Keratinocyte (primary cell): ENCODE measurements around the gene UNC5A. TPM values are rescaled to one million over a fixed set of nuclear protein-coding genes. Genes with fewer than 3 reads are reported as not detected.

ENCODE experiments used
- DNase-seq: peaks from one replicate; pipeline ENCODE4 v3.0.0-alpha.2; 2011; ENCODE audit warnings: low read depth, missing footprints, low spot score
- FAIRE-seq: peaks from 2 replicates; lab custom pipeline; 2011; peaks lifted over from hg19 to GRCh38; lab: Jason Lieb, UNC
- H2AFZ ChIP-seq: 2 replicates; pipeline ENCODE4 v1.6.0; 2012; ENCODE audit warnings: low read length, control low read depth, inconsistent platforms; ENCODE audit not compliant: control insufficient read depth
- H3K27ac ChIP-seq: 2 replicates; pipeline ENCODE4 v1.5.1; 2011; ENCODE audit warnings: low read length; ENCODE audit not compliant: control insufficient read depth, insufficient read depth
- H3K27me3 ChIP-seq: 3 replicates; pipeline ENCODE4 v1.6.0; 2011; ENCODE audit warnings: low read length; ENCODE audit not compliant: control insufficient read depth, insufficient read depth; ENCODE audit errors: extremely low read depth
- H3K36me3 ChIP-seq, 2 experiments: 2 replicates in 1 of 2; 3 replicates in 1 of 2; pipeline ENCODE4 v1.5.1; 2011; ENCODE audit warnings: low read length in 2 of 2, mild to moderate bottlenecking in 1 of 2; ENCODE audit not compliant: control insufficient read depth in 2 of 2, insufficient read depth in 2 of 2; ENCODE audit errors: extremely low read depth in 1 of 2
- H3K4me1 ChIP-seq: 3 replicates; pipeline ENCODE4 v1.5.1; 2011; ENCODE audit warnings: low read length; ENCODE audit not compliant: control insufficient read depth, insufficient read depth; ENCODE audit errors: extremely low read depth
- H3K4me2 ChIP-seq: 3 replicates; pipeline ENCODE4 v1.6.0; 2011; ENCODE audit warnings: low read depth, low read length; ENCODE audit not compliant: control insufficient read depth, insufficient read depth; ENCODE audit errors: extremely low read depth
- H3K4me3 ChIP-seq, 3 experiments: fragments of 200-600 bp in 1 of 3; sonication (generic) in 1 of 3; 2 replicates in 2 of 3; 3 replicates in 1 of 3; pipeline ENCODE4 v1.5.1; 2011 to 2016; ENCODE audit warnings: low read length in 3 of 3, mild to moderate bottlenecking in 3 of 3, control low read depth in 2 of 3, inconsistent platforms in 1 of 3, low read depth in 1 of 3, mixed read lengths in 1 of 3, mixed run types in 1 of 3, moderate library complexity in 1 of 3; ENCODE audit not compliant: control insufficient read depth in 2 of 3, insufficient read depth in 2 of 3; ENCODE audit errors: extremely low read depth in 1 of 3
- H3K79me2 ChIP-seq: 2 replicates; pipeline ENCODE4 v1.6.0; 2012; ENCODE audit warnings: low read length; ENCODE audit not compliant: control insufficient read depth, insufficient read depth
- H3K9ac ChIP-seq: 3 replicates; pipeline ENCODE4 v1.6.0; 2011; ENCODE audit warnings: low read length; ENCODE audit not compliant: control insufficient read depth, insufficient read depth; ENCODE audit errors: extremely low read depth
- H3K9me1 ChIP-seq: 3 replicates; pipeline ENCODE4 v1.6.0; 2011; ENCODE audit warnings: low read length; ENCODE audit not compliant: control insufficient read depth, insufficient read depth; ENCODE audit errors: extremely low read depth
- H3K9me3 ChIP-seq: 2 replicates; pipeline ENCODE4 v1.5.1; 2012; ENCODE audit warnings: low read depth, low read length; ENCODE audit not compliant: control insufficient read depth
- H4K20me1 ChIP-seq: 3 replicates; pipeline ENCODE4 v1.6.0; 2011; ENCODE audit warnings: low read length; ENCODE audit not compliant: control insufficient read depth, insufficient read depth; ENCODE audit errors: extremely low read depth
- EZH2 ChIP-seq: IDR thresholded peaks from one replicate; pipeline ENCODE4 v1.6.1; 2012; ENCODE audit warnings: inconsistent platforms, mild to moderate bottlenecking, low read length, moderate library complexity
- dilution Hi-C: fragments of 300-500 bp; cut with MboI; formaldehyde crosslinking; loops from one replicate; pipeline ENCODE4 v1.7.0; 2020; ENCODE audit warnings: low sequenced_read_pairs; ENCODE audit not compliant: extremely low pct_ligation_motif_present
- polyA plus RNA-seq, 5 experiments: library from polyadenylated mRNA; depleted of rRNA in 3 of 5; stranded (reverse) in 3 of 5; stranded (forward) in 1 of 5; unstranded in 1 of 5; fragments of >200 nt; gene quantifications; 1 replicate in 1 of 5; 2 replicates in 3 of 5; 3 replicates in 1 of 5; pipeline versions ENCODE4 v1.2.1 to v1.2.3, GENCODE V29; 2011 to 2012; ENCODE audit warnings: missing spikeins in 2 of 5, low read depth in 1 of 5, low replicate concordance in 1 of 5
- TF ChIP-seq, protein P1 (sequence below), 3 experiments: IDR thresholded peaks in 1 of 3; conservative IDR thresholded peaks in 1 of 3; optimal IDR thresholded peaks in 1 of 3; 2 replicates in 2 of 3; 3 replicates in 1 of 3; pipeline versions ENCODE3 to v1.5.1; 2011; ENCODE audit warnings: low read length in 3 of 3, mild to moderate bottlenecking in 3 of 3, moderate library complexity in 2 of 3, control low read depth in 1 of 3, inconsistent platforms in 1 of 3; ENCODE audit not compliant: insufficient read depth in 2 of 3; ENCODE audit errors: extremely low read depth in 1 of 3

Gene UNC5A
- polyA plus RNA-seq, 1 donor (not counting 4 experiments of a cell fraction or from before 2014, with no cell fraction given) = not detected

DNA sequence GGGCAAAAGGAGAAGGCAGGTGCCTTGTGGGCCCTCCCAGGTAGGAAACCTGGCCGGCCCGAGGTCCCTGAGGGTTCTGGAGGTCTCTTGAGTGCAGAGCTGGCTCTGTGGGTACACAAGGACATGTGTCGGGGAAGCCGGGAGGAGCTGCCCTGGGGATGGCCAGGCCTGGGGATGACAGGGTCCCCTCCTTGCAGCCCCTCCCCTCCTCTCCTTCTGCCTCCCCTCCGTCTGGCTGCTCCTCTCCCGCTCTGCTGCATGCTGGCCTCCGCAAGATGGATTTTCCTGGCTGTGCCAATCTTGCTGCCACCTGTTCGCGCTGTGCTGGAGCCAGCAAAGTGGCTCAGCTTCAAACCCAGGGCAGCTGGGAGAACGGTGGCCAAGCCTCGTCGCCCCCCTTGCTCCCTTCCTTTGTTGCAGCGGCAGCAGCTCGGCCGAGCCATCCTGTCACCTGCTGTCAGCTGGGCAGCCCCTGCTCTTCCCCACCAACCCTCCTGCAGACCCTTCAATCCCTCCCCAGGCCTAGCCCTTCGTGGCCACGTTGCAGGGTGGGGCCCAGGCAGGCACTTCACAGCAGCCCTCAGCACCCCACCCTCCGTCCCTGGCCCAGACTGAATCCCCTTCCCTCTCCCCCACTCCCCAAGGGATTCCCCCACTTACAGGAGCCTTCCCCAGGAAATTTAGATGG, 17.6 kb upstream of the UNC5A start:
- no peak for TF ChIP-seq EZH2
- TF ChIP-seq, protein P1, sequence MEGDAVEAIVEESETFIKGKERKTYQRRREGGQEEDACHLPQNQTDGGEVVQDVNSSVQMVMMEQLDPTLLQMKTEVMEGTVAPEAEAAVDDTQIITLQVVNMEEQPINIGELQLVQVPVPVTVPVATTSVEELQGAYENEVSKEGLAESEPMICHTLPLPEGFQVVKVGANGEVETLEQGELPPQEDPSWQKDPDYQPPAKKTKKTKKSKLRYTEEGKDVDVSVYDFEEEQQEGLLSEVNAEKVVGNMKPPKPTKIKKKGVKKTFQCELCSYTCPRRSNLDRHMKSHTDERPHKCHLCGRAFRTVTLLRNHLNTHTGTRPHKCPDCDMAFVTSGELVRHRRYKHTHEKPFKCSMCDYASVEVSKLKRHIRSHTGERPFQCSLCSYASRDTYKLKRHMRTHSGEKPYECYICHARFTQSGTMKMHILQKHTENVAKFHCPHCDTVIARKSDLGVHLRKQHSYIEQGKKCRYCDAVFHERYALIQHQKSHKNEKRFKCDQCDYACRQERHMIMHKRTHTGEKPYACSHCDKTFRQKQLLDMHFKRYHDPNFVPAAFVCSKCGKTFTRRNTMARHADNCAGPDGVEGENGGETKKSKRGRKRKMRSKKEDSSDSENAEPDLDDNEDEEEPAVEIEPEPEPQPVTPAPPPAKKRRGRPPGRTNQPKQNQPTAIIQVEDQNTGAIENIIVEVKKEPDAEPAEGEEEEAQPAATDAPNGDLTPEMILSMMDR (optimal IDR thresholded peaks at IDR 0.05 in 1 of 3, IDR thresholded peaks at IDR 0.05 in 1 of 3, conservative IDR thresholded peaks at IDR 0.05 in 1 of 3; ENCODE audit: extremely low read depth in 1 of 3, insufficient read depth in 2 of 3, low read length in 3 of 3) = no peak
- Histone ChIP-seq H3K79me2 (no peaks in the 10 kb centered on the region), H3K4me3 (no peak overlapping the region), H3K27me3 (peaks cover 21% of the 10 kb centered on the region), H3K9ac (no peak overlapping the region), H3K36me3 (no peaks in the 10 kb centered on the region), H2AFZ (no peak overlapping the region), H3K4me1 (peaks cover 35% of the 10 kb centered on the region), H3K9me3 (no peaks in the 10 kb centered on the region), H3K27ac (no peak overlapping the region), H3K9me1 (no peaks in the 10 kb centered on the region), H3K4me2 (peak overlapping the region; percentile 32), H4K20me1 (no peaks in the 10 kb centered on the region)
- dilution Hi-C loops = no loop called here
- DNase-seq (no peak), FAIRE-seq (no peak)

DNA sequence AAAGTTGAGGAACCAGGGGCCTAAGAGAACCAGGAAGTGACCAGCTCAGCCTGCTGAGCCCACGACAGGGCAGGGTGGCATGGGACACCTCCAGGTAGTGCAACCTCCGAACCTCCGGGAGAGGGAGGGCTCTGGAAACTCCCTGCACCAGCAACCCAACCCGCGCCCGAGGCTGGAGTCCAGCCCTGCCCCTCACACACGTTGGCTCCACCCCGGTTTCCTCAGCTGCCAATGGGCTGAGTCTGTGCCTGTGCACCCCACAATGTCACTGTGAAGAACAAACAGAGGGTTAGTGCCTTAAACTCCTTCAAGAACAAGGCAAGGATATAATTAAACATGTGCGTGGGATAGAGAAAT, 17.0 kb upstream of the UNC5A start:
- dilution Hi-C loops = no loop called here

More for the DNA sequence above, 17.0 kb upstream of the UNC5A start:
- Histone ChIP-seq H3K27me3 (peaks cover 26% of the 10 kb centered on the region), H3K9me3 (no peaks in the 10 kb centered on the region), H3K4me2 (peak overlapping the region; percentile 32), H3K79me2 (no peaks in the 10 kb centered on the region), H3K9me1 (no peaks in the 10 kb centered on the region), H4K20me1 (no peaks in the 10 kb centered on the region), H3K4me1 (peaks cover 29% of the 10 kb centered on the region), H3K9ac (no peak overlapping the region), H2AFZ (peak overlapping the region; percentile 16), H3K36me3 (no peaks in the 10 kb centered on the region), H3K4me3 (no peak overlapping the region), H3K27ac (no peak overlapping the region)
- FAIRE-seq = no peak
- no peak for DNase-seq
- no peak for TF ChIP-seq EZH2
- TF ChIP-seq, protein P1 (optimal IDR thresholded peaks at IDR 0.05 in 1 of 3, IDR thresholded peaks at IDR 0.05 in 1 of 3, conservative IDR thresholded peaks at IDR 0.05 in 1 of 3; ENCODE audit: extremely low read depth in 1 of 3, insufficient read depth in 2 of 3, low read length in 3 of 3) = no peak
